ENCODE data around the gene ACSBG1.

The ACSBG1 gene, protein sequence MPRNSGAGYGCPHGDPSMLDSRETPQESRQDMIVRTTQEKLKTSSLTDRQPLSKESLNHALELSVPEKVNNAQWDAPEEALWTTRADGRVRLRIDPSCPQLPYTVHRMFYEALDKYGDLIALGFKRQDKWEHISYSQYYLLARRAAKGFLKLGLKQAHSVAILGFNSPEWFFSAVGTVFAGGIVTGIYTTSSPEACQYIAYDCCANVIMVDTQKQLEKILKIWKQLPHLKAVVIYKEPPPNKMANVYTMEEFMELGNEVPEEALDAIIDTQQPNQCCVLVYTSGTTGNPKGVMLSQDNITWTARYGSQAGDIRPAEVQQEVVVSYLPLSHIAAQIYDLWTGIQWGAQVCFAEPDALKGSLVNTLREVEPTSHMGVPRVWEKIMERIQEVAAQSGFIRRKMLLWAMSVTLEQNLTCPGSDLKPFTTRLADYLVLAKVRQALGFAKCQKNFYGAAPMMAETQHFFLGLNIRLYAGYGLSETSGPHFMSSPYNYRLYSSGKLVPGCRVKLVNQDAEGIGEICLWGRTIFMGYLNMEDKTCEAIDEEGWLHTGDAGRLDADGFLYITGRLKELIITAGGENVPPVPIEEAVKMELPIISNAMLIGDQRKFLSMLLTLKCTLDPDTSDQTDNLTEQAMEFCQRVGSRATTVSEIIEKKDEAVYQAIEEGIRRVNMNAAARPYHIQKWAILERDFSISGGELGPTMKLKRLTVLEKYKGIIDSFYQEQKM

DNA sequence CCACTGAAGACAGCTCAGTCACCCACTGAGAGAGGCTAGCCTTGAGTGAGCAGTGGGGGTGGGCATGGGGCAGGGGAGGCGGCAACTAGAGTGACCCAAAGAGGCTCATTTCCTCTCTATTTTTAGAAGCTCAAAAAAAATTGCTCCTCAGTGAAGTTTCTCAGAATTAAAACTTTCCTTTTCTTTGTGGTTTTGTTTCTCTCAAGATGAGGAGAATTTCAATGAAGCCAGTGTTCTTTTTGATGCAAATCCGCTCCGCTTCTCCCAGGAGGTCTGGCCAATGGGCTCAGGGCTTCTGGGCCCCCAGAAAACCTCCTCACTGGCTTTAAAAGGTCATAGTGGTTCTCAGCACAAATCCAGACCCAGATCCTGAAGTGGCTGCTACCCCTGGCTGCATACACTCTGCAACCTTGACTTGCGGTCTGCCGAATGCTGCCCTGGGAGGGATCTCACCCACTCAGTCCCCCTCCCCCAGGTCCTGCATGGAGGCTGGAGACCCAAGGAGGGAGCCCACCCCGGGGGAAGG, at the start of gene ACSBG1:
ACSBG1 (minus strand) TSS at position 51 of the 526 bp plus-strand sequence. CDS start 64 bp downstream, outside the sequence.
- peak; percentile 61 for DNase-seq (ENCODE audit: low spot score)

DNA sequence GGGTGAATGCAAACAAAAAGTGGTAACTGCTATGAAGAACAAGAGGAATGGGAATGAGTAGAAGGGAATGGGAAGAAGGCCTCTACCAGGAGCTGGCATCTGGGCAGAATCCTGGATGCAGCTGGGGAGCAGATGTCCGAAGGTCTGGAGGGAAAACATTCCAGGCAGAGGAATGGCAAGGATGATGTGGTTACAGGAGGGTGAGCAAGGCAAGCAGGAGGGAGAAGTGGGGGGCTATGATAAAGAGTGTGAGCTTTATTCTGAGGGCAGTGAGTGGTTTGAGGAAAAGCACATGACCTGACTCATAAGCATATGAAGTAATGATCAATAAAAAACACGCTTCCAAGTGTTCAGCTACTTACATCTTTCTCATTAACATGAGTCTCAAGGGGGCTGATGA, 48.0 kb upstream of the ACSBG1 start:
- DNase-seq (ENCODE audit: low spot score), result no peak

DNA sequence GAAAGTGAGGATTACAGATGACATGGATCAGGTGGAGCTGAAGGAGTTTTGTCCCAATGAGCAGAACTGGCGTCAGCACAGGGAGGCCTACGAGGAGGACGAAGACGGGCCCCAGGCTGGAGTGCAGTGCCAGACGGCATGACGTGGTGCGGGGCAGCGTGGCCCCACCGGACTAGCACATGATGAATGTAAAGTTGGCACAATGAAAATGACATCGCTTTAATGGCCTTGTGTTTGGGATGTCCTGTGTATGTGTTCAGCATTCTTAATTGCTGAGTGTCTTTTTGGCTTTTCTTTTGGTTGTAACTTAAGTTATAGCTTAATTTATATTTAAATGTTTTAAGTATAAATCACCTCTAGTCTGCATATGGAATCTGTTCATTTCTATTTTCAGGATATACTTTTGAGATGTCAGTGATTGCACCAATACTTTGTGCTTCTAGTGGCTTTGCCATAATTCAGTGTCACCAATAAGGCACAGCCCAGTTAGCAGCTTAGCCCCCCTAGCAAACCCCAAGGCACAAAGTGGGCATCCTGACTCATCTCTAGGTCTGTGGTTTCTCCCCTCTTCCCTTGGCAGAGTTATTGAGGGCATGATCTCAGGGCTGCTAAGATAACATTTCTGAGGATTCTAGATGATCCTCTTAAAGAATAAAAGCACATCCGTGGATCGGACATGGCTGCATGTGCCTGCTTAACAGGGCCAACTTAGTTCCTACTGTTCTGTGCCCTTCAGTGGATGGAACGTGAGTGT, 46.1 kb upstream of the ACSBG1 start:
- no peak for DNase-seq (ENCODE audit: low spot score)

DNA sequence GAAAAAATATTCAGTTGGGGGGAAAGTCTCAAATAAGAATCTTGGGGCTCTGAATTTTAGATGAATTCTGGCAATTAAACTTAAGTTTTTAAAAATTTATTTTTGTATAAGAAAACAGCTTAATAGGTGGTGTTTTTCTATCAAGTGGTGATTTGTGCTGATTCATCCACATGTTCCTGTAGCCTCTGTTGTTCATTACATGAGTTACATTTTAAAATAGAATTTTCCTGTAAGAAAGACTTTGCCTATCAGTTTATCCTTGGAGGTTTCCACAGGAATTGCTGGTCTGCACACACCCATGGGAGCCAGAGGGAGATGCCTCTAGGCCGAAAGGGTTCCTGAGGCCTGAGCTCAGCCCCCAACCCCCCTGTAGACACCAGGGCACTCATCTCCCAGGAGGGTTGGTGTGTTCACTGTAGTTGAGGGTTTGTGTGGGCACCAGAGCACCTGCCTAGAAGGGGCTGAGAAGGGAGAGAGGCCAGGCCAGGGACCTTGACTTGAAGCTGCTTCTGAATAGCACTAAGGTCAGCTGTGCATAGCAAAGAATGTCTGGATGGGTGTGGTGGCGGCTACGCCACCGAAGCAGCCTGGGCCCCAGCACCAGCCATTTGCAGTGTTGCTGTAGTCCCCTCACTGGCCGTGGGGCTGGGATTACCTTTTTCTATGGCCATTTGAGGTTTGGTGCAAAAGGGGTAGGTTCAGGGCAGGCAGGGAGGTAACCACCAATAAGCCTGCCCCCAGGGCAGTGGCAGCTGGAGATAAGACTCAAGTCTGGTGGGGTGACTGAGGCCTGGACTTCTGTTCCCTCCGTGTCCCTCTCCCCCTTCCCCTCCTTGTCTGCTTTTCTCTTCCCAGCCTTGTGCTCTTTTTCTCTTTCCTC, 41.9 kb upstream of the ACSBG1 start:
- no peak for DNase-seq (ENCODE audit: low spot score)

DNA sequence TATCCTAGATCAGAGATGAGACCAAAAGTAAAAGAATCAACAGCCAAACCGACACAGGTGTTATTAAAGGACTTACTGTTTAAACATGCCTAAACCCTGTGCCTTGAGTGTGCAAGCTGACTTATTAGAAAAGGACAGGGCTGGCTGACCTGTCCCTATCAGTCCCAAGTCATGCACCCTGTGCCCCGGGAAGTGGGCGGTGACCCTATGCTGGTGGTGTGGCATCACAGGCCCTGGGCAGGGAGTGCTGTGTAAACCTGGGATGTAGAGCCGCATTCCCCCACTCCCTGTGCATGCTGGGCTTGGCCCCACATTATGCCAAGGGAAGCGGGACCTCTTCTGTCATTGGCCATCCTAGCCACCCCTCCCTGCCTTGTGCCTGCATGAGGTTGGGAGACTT, 40.6 kb upstream of the ACSBG1 start:
- DNase-seq (ENCODE audit: low spot score), result no peak

DNA sequence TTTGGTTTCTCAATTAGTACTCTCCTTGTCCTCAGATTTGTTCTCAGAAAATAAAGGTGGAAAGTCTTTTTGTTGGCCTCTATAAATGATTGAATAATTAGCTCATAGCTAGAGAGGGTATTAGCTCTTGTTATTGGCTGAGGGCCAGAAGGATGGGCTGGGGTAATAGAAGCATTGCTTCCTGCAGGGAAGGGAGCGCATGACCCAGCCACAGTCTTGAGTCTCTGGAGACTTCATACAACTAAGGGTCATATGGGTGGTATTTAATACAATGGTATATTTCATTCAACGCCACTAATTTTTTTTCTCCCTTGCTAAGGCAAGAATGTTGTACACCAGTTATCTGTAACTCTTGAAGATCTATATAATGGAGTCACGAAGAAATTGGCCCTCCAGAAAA, 38.4 kb upstream of the ACSBG1 start:
- DNase-seq (ENCODE audit: low spot score), result no peak

DNA sequence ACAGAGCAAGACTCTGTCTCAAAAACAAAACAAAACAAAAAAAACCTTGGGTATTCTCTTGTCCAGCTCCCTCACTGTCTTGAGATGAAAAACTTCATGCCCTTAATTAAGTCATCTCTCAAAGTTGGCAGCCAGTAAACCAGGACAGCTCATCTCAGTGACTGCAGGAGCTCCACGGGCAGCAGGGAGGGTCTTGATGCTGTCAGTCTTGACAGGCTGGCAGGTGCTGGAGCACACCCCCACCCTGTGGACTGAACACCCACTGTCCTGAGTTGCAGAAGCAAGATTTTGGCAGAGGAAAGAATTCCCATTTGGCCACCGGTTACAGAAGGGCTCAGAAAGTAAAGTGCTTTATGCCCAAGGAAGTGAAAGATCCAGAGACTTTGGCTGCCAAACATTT, 38.0 kb upstream of the ACSBG1 start:
- no peak for DNase-seq (ENCODE audit: low spot score)

DNA sequence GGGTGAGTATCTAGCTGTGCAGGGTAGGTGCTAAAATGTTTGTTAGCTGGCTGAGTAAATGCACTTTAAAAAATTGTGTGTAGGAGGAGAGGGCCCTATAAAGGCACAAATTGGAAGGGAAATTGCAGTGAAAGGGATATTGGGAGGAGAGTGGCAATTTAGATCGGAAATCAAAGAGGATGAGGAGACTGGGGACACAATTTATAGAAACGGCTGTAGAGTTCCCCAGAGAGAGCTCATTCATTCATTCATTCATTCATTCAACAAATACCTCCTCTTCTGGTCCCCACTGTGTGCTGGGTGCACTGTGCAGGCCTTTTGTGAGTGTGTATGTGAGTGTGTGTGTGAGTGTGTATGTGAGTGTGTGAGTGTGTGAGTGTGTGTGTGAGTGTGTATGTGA, 32.4 kb upstream of the ACSBG1 start:
- DNase-seq (ENCODE audit: low spot score), result no peak

DNA sequence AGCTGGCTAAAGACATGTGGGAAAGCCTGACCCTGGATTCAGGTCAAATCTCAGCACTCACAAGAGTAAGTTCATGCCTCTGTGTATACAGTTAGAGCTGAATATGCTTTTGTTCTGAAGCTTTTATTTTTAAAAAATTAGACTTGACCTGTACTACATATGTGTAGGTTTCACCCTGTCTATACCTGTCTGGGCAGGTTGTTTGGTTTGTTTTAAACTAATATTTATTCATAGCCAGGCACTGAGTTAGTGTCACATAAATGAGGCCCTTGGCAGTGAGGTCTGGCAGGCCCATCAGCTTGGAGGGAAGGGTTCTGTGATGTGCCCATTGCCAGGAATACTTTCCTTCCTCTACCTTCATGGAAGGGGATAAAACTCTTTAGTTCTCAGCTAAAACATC, 31.9 kb upstream of the ACSBG1 start:
- no peak for DNase-seq (ENCODE audit: low spot score)

DNA sequence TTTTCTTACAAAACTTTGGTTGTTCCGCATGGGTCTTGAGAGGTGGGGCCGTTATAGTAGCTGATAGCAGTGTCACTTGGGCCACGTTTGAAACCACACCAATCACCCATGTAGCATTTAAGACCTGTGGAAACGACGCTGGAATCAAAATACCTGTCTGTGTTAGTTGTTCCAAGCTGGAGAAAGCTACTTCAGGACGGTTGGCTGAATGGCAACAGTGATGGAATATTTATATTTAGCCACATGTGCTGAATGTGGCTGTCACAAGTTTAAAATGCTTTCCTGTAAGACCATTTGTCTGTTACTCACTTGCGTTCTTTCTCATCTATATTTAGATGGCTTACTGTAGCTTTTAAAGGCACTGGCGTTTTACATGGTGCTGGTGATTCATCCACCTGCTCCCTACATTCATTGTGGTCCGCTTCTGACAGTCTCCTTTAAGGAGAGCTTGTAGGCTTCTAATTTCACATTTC, 31.4 kb upstream of the ACSBG1 start:
- DNase-seq (ENCODE audit: low spot score), result no peak

DNA sequence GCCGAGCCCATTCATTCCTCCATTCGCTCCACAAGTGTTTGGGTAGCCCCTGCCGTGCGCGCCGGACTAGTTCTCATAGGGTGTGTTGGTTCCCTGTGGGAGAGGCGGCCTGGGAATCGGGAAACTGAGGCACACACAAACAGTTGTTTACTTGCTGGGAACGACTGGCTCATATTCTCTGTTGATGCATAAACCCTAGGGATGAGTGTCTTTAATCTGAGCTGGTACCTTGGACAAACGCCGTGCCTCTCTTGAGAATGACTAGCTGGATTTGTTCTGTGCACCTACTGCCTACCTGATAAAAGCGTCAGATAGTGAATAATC, 30.7 kb upstream of the ACSBG1 start:
- no peak for DNase-seq (ENCODE audit: low spot score)

DNA sequence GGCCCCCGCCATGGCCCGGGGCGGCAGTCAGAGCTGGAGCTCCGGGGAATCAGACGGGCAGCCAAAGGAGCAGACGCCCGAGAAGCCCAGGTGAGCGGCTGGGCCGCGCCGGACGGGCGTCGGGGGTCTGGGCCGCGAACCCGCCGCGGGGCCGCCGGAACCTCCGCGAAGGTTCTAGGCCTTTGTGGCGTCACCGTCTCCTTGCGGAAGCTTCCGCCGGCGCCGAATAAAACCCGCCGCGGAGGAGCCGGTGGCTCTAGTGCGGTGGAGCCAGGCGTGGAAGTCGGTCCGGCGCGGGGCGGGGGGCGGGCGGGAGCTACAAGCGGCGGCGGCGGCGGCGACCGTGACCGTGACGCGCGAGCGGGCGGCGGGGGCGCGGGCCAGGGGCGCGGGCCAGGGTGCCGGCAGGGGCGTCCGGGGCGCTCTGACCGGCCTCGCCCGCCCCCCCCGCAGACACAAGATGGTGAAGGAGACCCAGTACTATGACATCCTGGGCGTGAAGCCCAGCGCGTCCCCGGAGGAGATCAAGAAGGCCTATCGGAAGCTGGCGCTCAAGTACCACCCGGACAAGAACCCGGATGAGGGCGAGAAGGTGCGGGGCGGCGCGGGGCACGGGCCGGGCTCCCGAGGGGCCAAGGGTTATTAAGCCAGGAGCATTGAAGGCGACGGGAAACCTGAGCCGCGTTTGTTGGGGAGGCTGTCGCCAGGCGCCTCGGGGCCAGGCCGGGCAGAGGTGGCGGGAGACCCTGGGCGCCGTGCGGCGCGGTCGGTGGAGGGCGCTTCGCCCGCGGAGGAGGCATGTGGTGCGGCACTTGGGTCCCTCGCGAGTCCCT, 30.2 kb upstream of the ACSBG1 start, which contains the start of gene DNAJA4:
DNAJA4 (plus strand) TSS at position 259 of the 833 bp plus-strand sequence; CDS start at position 461, 202 bp downstream.
- peak; percentile 77 for DNase-seq (ENCODE audit: low spot score)

DNA sequence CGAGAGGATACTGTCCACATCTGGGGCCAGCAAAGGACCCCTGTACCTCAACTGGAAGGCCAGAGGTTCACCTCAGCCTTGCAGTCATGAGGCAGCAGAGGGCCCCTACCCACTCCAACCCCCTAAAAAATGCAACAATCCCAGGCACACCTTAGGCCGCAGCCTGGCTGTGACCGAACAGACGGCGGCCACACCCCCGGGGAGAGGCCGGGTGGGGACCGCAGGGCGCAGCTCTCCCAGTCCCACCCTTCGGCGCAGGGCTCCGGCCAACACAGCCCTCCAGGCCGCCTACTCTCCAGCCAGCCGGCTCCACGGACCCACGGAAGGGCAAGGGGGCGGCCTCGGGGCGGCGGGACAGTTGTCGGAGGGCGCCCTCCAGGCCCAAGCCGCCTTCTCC, 29.5 kb upstream of the ACSBG1 start:
- no peak for DNase-seq (ENCODE audit: low spot score)

DNA sequence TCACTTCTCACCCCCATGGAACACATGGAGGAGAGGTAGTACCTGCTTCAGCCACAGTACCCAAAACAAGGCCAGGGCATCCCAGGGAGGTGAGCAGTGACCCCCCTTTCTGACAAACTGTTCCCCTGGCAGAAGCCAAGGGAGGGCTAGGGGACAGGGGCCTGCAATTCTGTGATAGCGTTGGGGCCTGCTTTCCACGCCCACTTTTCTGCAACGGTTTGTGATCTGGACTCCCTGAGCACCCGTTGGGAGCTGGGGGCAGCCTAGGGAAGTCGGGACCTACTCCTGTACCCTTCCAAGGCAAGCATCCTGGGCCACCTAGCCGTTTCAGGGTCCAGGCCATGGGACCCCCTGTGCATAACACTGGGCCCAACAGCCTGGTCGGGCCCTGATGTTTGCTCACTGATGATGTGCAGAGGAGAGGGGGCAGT, 29.0 kb upstream of the ACSBG1 start:
- DNase-seq (ENCODE audit: low spot score), result no peak

DNA sequence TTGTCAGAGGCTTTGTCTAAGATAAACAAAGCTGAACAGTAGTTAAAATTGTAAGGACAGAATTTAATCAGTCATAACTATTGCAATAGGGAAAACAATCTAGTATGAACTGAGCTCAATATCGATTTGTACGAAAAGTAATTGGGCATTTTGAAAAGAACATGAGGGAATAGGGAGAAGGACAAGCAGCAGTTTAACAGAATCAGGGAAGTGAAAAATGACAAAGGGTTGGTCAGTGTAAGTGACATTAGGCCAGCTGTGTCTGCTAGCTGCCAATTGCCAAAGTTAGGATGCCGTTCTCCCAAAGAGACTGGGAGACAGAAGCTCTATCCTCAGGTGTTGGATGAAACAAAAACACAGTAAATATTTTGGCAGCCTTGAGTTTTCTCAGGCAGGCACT, 26.7 kb upstream of the ACSBG1 start:
- no peak for DNase-seq (ENCODE audit: low spot score)

DNA sequence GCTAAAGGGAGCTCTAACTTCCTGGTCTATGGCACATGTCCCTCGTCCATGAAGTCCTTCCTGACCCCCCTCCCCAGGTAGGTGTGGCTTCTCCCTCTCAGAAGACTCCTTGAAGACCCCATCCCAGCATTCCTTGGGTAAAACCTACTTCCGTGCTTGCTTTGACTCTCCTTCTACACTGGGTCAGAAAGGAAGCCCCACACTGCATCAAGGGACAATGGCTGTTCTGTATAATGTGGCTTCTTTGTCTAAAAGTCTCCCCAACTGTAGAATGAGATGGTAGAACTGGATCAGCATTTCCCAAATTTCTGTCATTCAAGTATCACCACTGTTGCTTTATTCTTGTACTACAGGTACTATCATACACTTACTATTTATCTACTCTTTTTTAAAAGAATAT, 26.1 kb upstream of the ACSBG1 start:
- no peak for DNase-seq (ENCODE audit: low spot score)

DNA sequence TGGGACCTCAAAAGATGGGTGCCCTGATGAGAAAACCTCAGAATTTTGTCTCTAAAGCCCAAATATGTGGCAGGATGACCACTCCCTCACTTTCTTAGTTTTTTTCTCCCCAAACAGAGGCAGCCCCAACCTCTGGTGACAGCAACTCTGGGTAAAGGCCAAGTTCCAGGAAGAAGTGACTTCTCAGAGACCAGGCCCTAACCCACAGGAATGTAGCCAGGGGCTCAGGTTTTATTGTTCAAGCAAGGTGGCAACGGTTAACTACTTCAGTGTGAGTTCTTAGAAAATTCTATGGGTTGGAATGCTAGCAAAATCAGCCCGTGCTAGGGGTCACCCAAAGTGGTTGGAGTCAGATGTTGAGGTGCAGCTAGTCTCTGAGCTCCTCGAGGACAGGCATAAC, 24.9 kb upstream of the ACSBG1 start:
- no peak for DNase-seq (ENCODE audit: low spot score)

DNA sequence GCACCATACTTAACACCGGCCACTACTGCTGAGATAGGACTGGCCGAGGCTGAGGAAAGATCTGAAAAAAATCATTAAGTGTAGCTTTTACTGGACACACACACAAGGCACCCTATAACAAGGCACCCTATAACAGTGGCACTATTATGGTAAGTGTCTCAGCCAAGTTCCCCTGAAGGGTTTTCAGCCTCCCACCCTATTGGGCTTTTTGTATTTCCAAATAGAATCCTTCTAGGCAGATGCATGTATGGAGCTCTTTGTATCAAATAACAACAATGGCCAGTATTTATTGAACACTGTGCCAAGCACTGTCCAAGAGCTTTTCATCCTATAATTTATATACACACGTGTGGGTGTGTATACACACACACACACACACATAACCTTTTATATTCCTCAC, 23.3 kb upstream of the ACSBG1 start:
- no peak for DNase-seq (ENCODE audit: low spot score)

DNA sequence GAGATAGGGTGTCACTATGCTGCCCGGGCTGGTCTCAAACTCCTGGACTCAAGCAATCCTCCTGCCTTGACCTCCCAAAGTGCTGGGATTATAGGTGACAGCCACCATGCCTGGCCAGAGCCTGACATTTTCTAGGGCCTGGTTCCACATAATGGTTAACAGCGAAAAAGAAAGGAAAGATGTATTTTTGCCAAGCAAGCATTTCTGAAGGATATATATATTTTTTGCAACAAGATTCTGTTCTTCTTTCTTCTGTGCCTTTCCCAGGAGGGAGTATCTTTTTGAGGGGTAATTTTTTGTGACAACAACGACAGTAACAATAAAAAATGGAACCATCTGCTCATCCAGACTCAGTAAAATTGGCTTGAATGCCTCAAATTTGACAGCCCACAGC, 21.7 kb upstream of the ACSBG1 start:
- DNase-seq (ENCODE audit: low spot score), result no peak

DNA sequence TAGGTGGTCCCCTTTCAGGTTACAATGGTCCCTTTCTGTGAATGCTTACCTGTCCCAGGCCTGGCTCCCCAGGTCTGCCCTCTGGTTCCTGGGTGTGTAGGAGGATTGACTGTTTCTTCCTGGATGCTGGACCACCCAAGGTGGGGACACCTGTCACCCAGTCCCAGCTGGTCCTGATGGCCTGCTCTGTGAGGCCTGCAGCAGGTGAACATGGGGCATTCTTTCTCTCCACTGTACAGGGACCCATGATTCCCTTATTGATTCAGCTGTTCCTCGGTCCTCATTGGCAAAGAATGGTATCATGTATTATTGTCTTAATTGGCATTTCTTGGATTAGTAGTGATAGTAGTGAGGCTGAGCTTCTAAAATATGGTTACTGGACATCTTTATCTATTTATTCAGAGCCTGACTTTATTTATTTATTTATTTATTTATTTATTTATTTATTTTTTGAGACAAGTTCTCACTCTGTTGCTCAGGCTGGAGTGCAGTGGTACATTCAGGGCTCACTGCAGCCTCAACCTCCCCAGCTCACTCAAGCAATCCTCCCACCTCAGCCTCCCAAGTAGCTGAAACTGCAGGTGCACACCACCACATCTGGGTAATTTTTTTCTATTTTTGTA, 21.2 kb upstream of the ACSBG1 start:
- DNase-seq (ENCODE audit: low spot score), result no peak
